ENCODE measurements around the gene CC2D2A. TPM values are rescaled to one million over a fixed set of nuclear protein-coding genes. Genes with fewer than 3 reads are reported as not detected.

CC2D2A gene
- total and polyA plus RNA-seq, 2 of the 13 experiments (the other 11 are each of a cell fraction or from before 2014, with no cell fraction given), result 4.2 to 7.2 TPM

DNA sequence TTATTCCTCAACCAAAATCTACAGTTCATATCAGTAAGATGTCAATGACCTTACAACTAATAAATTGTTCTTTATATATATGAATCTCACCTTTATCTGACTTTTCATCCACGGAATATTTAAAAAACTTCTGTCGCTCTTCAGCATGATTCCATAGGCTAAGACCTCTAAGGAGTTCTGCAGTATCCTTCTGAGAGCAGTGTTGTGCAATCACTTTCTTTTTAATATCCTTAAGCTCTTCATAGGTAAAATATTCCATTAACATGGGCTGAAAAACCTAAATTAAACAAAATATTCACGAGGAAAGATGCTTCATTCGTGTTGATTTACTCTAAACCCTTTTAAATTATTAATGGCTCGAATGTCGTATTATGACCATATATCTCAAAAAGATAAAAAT is 168.7 kb downstream of the CC2D2A start:
- WGBS (ENCODE audit: low lambda C conversion rate), result 96% methylated on average over 6 of the region's 6 CpGs
- Histone ChIP-seq H3K4me3 (replicated peaks in 1 of 3; ENCODE audit: insufficient read depth in 1 of 3, low read depth in 2 of 3, low read length in 3 of 3) (no peak overlapping the region), H3K4me2 (ENCODE audit: low read depth, low read length) (no peak overlapping the region), H3K27me3 (ENCODE audit: control insufficient read depth in 1 of 2, insufficient read depth in 2 of 2, low read length in 2 of 2) (no peaks in the 10 kb centered on the region; a peak in 1 of 5 replicates), H3K4me1 (ENCODE audit: insufficient read depth, low read length) (no peaks in the 10 kb centered on the region), H4K20me1 (ENCODE audit: insufficient read depth, low read length) (no peaks in the 10 kb centered on the region), H3K79me2 (ENCODE audit: insufficient read depth, low read length) (no peaks in the 10 kb centered on the region), H3K9ac (ENCODE audit: insufficient read depth, low read depth, low read length) (no peak overlapping the region), H3K36me3 (replicated peaks in 1 of 2; ENCODE audit: control insufficient read depth in 1 of 2, insufficient read depth in 2 of 2, low read length in 2 of 2) (peaks cover 3 to 45% of the 10 kb centered on the region in 2 experiments), H2AFZ (ENCODE audit: low read length) (no peak overlapping the region), H3K9me3 (ENCODE audit: low read length) (no peaks in the 10 kb centered on the region), H3K27ac (ENCODE audit: extremely low read length, insufficient read depth, low read length) (no peak overlapping the region)
- TF ChIP-seq CCAR2 (optimal IDR thresholded peaks at IDR 0.05; ENCODE audit: low read depth, low read length), result no peak
- no peak for TF ChIP-seq ATM (IDR thresholded peaks at IDR 0.05; ENCODE audit: borderline replicate concordance)
- 0 out of 2 replicates have a peak, but pooled peaks have one; percentile 18 for TF ChIP-seq CEBPB (IDR thresholded peaks at IDR 0.05; ENCODE audit: borderline replicate concordance, low read depth, low read length)
- FAIRE-seq, result no peak
- no TSS peak for BruUV-seq (replicated peaks)
- in situ Hi-C loops (cut with HindIII; ENCODE audit: extremely low pct_ligation_motif_present, low pct_unique_long_range_greater_than_20kb) (no loop called here), intact Hi-C loops (cut with micrococcal nuclease; ENCODE audit: unreplicated experiment) (no loop called here)
- no peak for DNase-seq (ENCODE audit: low spot score)
- ChIA-PET POLR2A (no interaction called here), CTCF (ENCODE audit: low intra/inter-chr PET ratio, low total read pairs) (no interaction called here)
- ATAC-seq, result no peak

DNA sequence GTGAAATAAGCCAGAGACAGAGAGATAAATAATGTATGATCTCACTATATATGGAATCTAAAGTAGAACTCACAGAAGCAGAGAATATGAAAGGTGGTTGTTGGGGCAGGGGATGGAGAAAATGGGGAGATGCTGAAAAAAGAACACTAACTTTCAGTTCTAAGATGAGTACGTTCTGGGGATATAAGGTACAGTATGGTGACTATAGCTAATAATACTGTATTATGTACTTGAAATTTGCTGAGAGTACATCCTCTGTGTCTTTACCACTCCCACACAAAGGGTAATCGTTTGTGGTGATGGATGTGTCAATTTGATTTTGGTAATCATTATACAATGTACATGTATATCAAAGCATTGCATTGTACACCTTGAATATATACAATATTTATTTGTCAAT is 178.9 kb downstream of the CC2D2A start:
- BruUV-seq (replicated peaks), result no TSS peak
- H3K36me3 ChIP-seq (replicated peaks in 1 of 2; ENCODE audit: control insufficient read depth in 1 of 2, insufficient read depth in 2 of 2, low read length in 2 of 2), result no peaks in the 10 kb centered on the region; a peak in 1 of 5 replicates
- no peak overlapping the region for H3K4me2 ChIP-seq (ENCODE audit: low read depth, low read length)
- no peaks in the 10 kb centered on the region for H3K9me3 ChIP-seq (ENCODE audit: low read length)
- no peaks in the 10 kb centered on the region for H3K27me3 ChIP-seq (ENCODE audit: control insufficient read depth in 1 of 2, insufficient read depth in 2 of 2, low read length in 2 of 2)
- peaks cover 86% of the 10 kb centered on the region for H3K79me2 ChIP-seq (ENCODE audit: insufficient read depth, low read length)
- no peak overlapping the region for H3K4me3 ChIP-seq (replicated peaks in 1 of 3; ENCODE audit: insufficient read depth in 1 of 3, low read depth in 2 of 3, low read length in 3 of 3)
- H3K4me1 ChIP-seq (ENCODE audit: insufficient read depth, low read length), result peaks cover 35% of the 10 kb centered on the region
- ChIA-PET CTCF (ENCODE audit: low intra/inter-chr PET ratio, low total read pairs) (no interaction called here), POLR2A (interaction anchor here (1.2 kb wide), 1 partner anchor 33 kb away, joined by 3 read pairs; the partner anchor contains the start of gene FAM200B)
- peaks cover 10% of the 10 kb centered on the region for H4K20me1 ChIP-seq (ENCODE audit: insufficient read depth, low read length)
- no peak overlapping the region for H3K27ac ChIP-seq (ENCODE audit: extremely low read length, insufficient read depth, low read length)
- no peak for ATAC-seq
- 87% methylated on average over 2 of the region's 2 CpGs for WGBS (ENCODE audit: low lambda C conversion rate)
- in situ Hi-C loops (cut with HindIII; ENCODE audit: extremely low pct_ligation_motif_present, low pct_unique_long_range_greater_than_20kb), result no loop called here
- no peak overlapping the region for H3K9ac ChIP-seq (ENCODE audit: insufficient read depth, low read depth, low read length)
- intact Hi-C loops (cut with micrococcal nuclease; ENCODE audit: unreplicated experiment), result no loop called here
- FAIRE-seq, result no peak
- no peak for DNase-seq (ENCODE audit: low spot score)
- H2AFZ ChIP-seq (ENCODE audit: low read length), result no peak overlapping the region
- no peak for TF ChIP-seq REL (CRISPR knock-in tag; conservative IDR thresholded peaks at IDR 0.05)
- TF ChIP-seq, protein P1, sequence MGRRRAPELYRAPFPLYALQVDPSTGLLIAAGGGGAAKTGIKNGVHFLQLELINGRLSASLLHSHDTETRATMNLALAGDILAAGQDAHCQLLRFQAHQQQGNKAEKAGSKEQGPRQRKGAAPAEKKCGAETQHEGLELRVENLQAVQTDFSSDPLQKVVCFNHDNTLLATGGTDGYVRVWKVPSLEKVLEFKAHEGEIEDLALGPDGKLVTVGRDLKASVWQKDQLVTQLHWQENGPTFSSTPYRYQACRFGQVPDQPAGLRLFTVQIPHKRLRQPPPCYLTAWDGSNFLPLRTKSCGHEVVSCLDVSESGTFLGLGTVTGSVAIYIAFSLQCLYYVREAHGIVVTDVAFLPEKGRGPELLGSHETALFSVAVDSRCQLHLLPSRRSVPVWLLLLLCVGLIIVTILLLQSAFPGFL (CRISPR knock-in tag; IDR thresholded peaks at IDR 0.05), result no peak
- TF ChIP-seq SALL2 (CRISPR knock-in tag; IDR thresholded peaks at IDR 0.05), result no peak
- TF ChIP-seq, protein P2, sequence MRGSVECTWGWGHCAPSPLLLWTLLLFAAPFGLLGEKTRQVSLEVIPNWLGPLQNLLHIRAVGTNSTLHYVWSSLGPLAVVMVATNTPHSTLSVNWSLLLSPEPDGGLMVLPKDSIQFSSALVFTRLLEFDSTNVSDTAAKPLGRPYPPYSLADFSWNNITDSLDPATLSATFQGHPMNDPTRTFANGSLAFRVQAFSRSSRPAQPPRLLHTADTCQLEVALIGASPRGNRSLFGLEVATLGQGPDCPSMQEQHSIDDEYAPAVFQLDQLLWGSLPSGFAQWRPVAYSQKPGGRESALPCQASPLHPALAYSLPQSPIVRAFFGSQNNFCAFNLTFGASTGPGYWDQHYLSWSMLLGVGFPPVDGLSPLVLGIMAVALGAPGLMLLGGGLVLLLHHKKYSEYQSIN (CRISPR knock-in tag; IDR thresholded peaks at IDR 0.05; ENCODE audit: borderline replicate concordance), result no peak
- TF ChIP-seq ZNF264 (CRISPR knock-in tag; IDR thresholded peaks at IDR 0.05), result no peak
- TF ChIP-seq HOXA9 (CRISPR knock-in tag; IDR thresholded peaks at IDR 0.05; ENCODE audit: borderline replicate concordance), result no peak
- no peak for TF ChIP-seq MBNL3 (CRISPR knock-in tag; conservative IDR thresholded peaks at IDR 0.05)
- TF ChIP-seq RBM22 (optimal IDR thresholded peaks at IDR 0.05; ENCODE audit: low read length), result no peak
- no peak for TF ChIP-seq HOXA5 (CRISPR knock-in tag; IDR thresholded peaks at IDR 0.05)
- no peak for TF ChIP-seq NAIF1 (CRISPR knock-in tag; IDR thresholded peaks at IDR 0.05; ENCODE audit: borderline replicate concordance)
- TF ChIP-seq ZNF598 (CRISPR knock-in tag; IDR thresholded peaks at IDR 0.05; ENCODE audit: borderline replicate concordance), result no peak
- TF ChIP-seq, protein P3, sequence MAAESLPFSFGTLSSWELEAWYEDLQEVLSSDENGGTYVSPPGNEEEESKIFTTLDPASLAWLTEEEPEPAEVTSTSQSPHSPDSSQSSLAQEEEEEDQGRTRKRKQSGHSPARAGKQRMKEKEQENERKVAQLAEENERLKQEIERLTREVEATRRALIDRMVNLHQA (CRISPR knock-in tag; IDR thresholded peaks at IDR 0.05), result no peak
